GM12892 (cell line): ENCODE data around the gene OSTC.

Experiments used
- POLR2AphosphoS5 ChIP-seq: IDR thresholded peaks from 2 replicates; pipeline ENCODE4 v1.6.1; 2011; ENCODE audit warnings: low read depth, low read length, control low read depth
- TAF1 ChIP-seq: IDR thresholded peaks from 2 replicates; pipeline ENCODE4 v1.6.1; 2011; ENCODE audit warnings: low read depth, mild to moderate bottlenecking, control low read depth, low read length, borderline replicate concordance

GRCh38 chr4:108690738-108691137 lies 40.3 kb downstream of the OSTC start:
- TF ChIP-seq TAF1 (no peak), POLR2AphosphoS5 (no peak)
